Astrocyte of the hippocampus (primary cell): ENCODE data around the gene SSX1.
"Not testable (repeated sequence)": the region's sequence is repeated elsewhere in the genome, so short reads cannot be mapped to it uniquely, and the experiment has no call there.

ENCODE experiments used
- DNase-seq: peaks from one replicate; pipeline ENCODE4 v3.0.0; 2011; ENCODE audit warnings: low read depth, low spot score

SSX1 gene

GRCh38 chrX:48255062-48255796, at the start of gene SSX1:
Gene SSX1, plus strand, starts transcription at chrX:48255392. Its CDS starts 1,850 bp downstream, at chrX:48257242.
- DNase-seq = not testable (repeated sequence)

DNA sequence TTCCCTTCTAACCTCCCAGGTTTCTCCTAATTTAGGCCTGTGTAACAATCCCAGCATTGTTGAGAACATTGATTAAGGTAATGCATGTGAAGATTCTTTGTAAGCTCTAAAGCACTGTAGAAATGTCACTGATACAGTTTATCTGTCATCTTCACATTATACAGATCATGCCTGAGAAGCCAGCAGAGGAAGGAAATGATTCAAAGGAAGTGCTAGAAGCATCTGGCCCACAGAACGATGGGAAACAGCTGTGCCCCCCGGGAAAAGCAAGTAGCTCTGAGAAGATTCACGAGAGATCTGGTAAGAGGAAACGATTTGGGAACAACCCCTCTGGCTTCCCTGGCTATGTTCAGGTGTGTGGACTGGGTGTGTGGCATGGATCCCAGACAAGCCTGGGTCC, 40.9 kb upstream of the SSX1 start:
- not testable (repeated sequence) for DNase-seq

DNA sequence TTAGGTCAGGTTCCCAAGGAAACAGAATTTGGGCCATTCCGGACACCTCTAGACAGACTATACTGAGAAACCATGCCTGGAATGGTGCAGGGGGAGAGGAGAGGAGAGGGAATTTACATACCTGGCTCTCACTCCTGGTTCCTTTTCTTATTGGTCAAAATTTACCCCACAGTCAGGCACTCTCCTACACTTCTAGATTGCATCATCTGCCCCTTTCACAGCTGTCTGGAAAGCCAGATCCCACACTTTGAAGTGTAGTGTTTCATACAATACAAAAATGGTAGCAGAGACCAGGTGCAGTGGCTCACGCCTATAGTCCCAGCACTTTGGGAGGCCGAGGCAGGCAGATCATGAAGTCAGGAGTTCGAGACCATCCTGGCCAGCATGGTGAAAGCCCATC, 31.0 kb upstream of the SSX1 start:
- DNase-seq = not testable (repeated sequence)

GRCh38 chrX:48252945-48253344, 2.2 kb upstream of the SSX1 start:
- not testable (repeated sequence) for DNase-seq

- not testable (repeated sequence) for DNase-seq
Observed at GRCh38 chrX:48274365-48274764, 19.2 kb downstream of the SSX1 start.

DNA sequence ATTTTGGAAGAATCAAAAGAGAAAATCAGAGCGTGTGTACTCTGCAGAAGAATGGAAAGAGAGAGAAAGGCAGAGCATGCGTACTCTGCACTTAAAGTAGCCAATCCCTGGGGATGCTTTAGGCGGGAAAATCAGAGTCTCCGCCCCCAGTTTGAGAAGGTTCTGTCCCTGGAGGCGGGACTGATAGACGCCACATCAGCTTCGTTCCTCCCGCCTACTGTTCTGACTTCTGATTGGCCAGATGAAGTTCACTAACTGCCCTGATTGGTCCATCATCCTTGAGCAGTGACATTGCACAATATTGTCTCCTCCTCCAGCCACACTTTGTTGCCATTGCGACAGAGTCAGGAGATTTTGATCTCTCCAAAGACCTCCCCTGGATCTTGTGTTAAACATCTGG, 23.8 kb downstream of the SSX1 start:
- DNase-seq = no peak

- not testable (repeated sequence) for DNase-seq
Observed at GRCh38 chrX:48280729-48281128, 25.5 kb downstream of the SSX1 start.

DNA sequence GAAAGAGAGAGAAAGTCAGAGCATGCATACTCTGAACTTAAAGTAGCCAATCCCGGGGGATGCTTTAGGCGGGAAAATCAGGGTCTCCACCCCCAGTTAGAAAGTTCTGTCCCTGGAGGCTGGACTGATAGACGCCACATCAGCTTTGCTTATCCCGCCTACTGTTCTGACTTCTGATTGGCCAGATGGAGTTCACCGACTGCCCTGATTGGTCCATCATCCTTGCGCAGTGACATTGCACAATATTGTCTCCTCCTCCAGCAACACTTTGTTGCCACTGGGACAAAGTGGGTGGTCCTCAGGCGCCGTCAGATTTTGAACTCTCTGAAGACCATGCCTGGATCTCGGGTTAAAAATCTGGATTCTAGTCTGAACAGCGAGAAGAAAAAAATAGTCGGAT, 51.0 kb downstream of the SSX1 start:
- no peak for DNase-seq

DNA sequence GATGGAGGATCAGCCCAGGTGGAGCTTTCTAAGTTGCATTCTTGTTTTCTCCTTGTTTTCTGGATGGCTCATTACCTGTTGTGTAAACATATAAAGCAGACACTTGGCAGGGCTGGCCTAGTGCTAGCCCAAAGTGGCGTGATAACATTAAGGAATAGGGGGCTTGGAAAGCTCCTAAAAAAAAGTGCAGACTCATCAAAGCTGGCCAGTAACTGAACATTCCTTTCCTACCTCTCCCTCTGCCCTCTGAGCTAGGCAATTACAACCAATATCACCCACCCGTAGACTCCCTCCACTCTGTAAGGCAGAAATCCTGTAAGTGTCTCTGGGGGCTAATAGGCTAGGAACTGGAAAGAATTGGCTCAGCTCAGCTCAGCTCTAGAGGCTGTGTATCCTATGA, 58.8 kb downstream of the SSX1 start:
- DNase-seq = not testable (repeated sequence)
